GM19351 (cell line): ENCODE results near the gene XKR3.
"Not testable (repeated sequence)": the region's sequence is repeated elsewhere in the genome, so short reads cannot be mapped to it uniquely, and the experiment has no call there.

Experiments used
- ATAC-seq: cut with Tn5 transposase; IDR thresholded peaks from one replicate; pipeline ENCODE4 v1.9.1; 2021; ENCODE audit warnings: mild to moderate bottlenecking, moderate library complexity; ENCODE audit not compliant: unreplicated experiment

The XKR3 gene

DNA sequence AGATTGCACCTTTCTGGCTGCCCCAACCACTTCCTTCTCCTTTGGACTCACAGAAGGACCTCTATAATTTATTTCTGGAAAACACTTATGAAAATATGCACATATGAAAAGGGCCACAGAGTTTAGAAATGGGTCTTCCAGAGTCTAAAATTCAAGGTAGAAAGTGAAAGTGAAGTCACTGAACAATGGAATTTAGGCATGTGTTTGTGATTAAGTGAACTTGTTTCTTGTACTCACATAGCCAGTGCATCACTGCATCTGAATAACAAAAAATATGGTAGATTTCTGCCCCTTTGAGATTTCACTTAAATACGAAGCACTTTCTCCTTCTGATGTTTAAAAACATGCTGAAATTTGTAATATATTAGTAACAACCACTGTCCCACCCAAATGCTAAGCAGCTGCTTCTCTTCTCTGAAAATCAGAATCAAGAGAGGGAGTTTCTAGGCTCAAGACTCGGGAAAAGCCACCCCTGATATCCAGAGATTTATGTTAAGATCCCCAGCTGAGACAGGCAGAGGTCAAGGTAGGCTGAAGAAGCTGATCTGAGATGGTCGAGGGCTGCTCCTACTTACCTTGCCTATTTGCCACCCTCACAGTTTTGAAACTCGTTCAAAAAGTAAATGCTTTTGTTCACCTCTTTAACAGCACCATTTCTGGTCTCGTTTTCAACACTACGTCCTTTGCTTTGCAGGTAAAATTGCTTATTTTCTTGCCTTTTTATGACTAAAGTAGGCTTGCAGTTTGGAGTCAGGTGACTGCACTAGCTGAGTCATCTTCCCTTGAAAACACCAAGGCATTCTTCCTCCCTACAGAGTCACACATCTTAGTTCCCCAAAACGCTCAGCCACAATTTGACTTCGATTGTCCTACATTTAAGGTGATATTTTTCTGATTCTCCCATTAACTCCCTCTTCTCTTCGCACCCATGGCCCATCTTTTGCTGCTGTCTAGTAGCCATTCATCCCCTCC lies at the start of gene XKR3:
Gene XKR3, minus strand, starts transcription at position 696 of the 972 bp plus-strand sequence. CDS start 17,338 bp downstream, outside the sequence.
- peak; percentile 86 for ATAC-seq

DNA sequence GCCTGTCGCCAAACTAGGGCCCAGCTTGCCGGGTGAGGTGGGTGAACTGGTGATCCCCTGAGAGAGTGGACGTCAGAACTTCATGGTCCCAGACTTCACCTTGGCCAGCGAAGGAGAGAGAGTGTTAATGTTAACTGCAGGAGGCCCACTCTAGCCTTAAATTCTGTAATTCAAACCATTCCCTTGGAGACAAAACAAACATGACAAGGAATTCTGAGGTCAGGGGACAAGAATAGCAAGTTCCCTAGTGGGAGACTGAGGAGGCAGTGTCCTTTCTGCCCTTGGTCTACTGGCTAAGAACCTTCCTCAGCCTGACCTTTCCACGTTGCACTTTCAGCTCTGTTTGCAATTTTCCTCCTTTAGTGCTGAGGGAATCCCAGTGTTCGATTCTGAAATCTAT lies 44.4 kb upstream of the XKR3 start:
- not testable (repeated sequence) for ATAC-seq

DNA sequence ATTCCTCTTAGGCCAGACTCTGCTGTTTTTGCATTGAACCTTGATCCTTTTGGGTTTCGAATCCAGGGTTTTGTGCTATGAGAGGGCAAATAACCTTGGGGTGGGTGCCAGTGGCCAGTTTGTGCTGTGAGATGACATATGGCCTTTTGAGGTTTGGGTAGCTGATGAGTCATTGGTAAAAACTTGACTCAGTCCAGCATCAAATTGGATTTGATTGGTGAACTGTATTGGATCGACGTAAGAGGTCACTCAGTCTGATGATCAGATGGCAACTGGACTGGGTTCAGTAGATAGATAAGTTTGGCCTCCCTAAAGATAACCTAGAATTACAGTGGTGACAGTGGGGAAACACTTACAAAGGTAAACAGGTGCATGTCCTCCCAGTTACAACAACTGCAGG lies 41.0 kb upstream of the XKR3 start:
- ATAC-seq = no peak

DNA sequence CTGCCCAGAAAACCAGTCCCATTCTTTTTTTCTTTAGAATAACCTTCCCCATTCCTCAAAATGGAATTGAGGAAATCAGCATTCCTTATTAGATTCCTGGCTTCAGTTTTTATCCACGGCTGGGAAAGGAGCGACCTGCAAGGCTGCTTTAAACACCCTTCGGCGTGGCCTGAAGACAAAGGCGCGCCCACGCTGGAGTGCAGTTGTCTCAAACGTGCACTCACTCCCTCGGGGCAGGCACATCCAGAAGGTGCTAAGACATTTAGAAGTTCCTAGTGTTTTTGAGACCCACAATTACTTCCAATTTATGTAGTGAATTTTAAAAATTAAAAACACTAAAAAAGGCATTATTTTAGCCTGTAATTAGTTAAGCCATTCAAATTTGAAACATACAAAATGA lies 31.6 kb upstream of the XKR3 start:
- ATAC-seq = not testable (repeated sequence)

DNA sequence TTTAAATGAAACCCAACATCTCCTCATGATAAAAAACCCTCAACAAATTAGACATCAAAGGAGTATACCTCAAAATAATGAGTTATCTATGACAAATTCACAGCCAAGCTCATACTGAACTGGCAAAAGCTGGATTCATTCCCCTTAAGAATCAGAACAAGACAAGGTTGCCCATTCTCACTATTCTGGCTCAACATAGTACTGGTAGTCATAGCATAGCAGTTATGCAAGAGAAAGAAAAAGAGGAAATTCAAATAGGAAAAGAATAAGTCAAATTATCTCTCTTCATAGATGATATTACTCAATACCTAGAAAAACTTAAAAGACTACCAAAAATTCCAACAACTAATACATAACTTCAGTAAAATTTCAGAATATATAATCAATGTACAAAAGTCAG lies 29.4 kb upstream of the XKR3 start:
- no peak for ATAC-seq

DNA sequence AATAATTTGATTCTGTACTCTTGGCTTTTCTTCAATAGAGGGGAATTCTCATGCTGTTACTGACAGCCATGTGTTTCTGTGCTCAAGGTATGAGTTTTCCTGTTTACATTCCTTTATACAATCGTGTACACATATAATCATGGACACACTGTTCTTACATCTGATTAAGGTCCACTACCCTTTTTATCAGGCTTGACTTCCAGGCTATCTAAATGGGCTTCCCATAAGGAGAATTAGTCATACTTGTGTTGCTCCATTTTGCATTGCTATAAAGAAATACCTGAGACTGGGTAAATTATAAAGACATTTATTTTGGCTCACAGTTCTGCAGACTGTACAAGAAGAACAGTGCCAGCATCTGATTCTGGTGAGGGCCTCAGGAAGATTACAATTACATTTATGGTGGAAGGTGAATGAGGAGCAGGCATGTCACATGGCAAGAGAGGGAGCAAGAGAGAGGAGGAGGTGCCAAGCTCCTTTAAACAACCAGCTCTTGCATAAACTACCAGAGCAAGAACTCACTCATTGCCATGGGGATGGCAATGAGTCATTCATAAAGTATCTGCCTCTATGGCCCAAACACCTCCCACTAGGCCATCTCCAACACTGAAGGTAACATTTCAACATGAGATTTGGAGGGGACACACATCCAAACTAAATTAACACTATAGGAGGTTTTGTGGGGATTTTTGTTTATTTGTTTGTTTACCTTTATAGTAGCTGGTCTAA lies 26.2 kb upstream of the XKR3 start:
- not testable (repeated sequence) for ATAC-seq

DNA sequence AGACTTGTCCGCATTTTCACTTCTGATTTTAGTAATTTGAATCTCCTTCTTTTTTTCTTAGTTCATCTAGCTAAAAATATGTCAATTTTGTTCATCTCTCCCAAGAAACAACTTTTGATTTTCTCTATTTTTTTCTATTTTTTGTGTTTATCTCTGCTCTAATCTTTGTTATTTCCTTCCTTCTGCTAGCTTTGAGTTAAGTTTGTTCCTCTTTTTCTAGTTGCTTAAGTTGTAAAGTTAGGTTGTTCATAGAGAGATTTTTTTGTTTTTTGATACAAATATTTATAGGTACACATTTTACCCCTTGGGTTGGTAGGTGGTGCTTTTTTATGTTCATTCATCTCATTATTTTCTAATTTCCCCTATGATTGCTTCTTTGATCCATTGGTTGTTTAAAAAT lies 22.1 kb upstream of the XKR3 start:
- ATAC-seq = no peak

DNA sequence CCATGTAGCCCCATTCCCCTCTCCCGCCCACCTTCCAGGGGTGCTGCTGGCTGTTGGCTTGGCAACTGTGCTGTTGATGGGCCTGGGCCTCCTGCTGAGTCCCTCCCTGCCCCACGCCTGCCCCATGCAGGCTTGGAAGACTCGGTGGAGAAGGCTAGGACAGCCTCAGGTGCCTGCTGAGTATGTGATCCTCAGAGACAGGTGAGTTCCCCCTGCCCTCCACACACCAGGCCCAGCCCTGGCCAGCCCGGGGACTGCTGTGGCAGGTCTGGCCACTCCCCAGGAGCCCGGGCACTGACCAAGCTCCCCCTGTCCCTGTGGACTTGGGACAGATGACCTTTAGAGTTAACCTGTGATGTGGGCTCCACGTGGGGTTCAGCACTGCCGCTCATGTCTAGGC lies 20.7 kb upstream of the XKR3 start:
- ATAC-seq = no peak

DNA sequence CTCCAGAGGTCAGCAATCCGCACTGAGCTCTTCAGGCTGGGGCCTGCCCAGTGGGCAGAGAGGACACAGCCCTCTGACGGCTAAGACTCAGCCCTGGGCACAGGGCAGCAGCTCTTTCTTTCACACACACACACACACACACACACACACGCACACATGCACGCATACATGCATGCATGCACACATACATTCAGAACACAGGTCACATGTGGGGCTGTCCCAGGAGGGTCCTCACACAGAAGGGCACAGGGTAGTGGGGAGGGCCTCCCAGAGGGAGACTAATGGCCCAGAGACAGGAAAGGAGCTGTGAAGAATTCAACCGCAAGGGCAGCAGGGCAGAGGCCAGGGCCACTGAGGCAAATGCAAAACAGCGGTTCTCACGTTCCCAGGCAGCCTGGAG lies 20.3 kb upstream of the XKR3 start:
- ATAC-seq = no peak

DNA sequence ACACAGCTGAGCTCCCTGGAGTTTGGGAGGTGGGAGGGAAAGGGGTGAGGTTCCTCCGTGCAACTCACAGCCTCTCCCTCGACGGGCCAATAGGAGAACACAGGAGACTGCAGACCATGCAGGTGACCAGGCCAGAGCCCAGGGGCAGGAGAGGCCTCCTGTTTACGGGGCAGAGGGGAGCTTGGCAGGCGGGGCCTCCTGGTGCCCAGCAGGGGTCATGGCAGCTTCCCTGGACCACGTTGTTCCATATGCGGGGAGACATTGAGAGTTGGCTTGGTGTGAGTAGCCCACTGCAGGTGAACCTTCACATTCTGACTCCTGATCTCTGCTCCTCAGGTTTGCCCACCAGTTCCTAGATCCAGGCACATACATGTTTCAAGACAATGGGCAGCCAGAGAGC lies 19.3 kb upstream of the XKR3 start:
- no peak for ATAC-seq

DNA sequence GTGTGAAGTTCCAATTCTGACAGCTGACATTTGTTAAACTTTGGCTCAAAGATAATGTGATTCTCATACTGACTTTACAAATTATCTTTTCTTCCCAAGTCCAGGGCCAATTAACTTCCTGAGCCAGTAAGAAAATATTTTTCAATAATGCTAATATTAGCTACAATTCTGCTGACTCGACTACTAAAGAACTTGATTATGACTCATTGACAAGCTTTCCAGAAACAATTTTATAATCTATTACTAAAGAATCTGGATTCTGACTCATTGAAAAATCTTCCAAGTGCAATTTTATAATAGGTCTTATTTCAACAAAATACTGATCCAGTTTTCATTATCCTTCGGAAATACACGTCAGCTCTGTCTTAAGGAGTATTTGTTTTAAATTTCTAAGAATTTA lies 12.9 kb upstream of the XKR3 start:
- no peak for ATAC-seq

DNA sequence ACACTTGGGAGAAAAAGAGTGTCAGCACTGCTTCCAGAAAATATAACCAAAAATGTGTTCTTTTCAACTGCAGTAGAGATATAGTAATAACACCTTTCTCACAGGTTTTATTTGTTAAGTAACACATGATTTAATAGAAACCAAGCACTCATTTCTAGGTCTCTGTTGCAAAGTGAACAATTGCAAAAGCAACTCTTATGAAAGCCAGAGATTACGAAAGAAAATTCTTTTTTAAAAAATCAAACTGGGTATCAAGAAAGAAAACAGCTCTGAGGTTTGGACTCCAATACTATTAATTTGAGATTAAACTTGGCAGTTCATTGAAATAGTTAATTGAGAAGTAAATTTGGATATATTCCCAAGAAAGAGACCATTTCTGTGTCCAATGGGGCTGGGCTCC lies 9.8 kb upstream of the XKR3 start:
- ATAC-seq = no peak

DNA sequence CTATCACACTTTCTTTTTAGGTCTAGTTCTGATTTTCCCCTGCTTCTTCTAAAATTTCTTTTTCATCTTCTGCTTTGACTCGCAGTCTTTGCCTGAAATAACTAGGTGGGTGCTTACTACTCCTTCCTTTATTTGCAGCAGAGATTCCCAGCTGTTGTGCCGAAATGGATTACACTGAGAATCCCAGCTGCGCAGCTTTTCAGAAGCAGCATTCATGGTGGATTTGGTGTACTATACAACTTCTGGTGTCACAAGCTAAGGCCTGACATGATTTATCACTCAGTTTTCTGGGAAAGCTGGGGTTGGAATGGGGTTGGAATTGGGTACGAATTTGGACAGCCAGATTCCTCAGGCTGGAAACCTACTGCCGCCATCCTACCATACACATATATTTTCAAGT lies 6.0 kb upstream of the XKR3 start:
- no peak for ATAC-seq

DNA sequence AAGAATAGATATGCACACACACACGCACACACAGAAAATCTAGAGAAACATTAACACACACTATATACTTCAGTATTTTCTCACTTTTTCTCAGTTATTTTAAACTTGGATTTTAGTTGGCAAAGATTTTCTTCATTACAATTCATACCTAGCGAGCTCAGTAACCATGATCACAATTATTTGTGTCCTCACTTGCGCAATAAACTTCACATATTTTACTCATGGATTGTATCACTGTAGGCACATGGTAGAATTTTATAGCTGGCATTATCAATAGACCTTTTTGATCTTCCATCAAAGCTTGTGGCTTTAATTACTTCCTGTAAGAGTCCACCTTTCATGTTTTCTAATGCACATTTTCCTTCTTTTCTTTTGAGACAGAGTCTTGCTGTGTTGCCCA lies 4.8 kb upstream of the XKR3 start:
- ATAC-seq = no peak

DNA sequence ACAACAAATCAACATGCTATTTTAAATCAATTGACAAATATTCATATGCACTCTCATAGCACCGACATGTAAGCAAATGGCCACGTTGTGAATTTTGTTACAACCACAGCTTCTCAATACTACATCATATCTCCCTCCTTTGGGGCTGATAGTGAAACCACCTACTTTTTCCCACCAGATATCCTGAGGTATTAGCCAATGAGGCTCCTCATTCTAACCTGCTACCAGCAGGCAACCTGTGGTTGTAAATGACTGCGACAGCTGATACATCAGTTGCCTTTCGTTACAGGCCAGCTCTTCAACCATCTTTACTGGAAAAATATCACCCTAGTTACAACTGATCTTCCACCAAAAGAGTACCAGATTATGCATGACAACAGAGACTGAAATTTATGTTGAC lies 3.7 kb upstream of the XKR3 start:
- no peak for ATAC-seq

DNA sequence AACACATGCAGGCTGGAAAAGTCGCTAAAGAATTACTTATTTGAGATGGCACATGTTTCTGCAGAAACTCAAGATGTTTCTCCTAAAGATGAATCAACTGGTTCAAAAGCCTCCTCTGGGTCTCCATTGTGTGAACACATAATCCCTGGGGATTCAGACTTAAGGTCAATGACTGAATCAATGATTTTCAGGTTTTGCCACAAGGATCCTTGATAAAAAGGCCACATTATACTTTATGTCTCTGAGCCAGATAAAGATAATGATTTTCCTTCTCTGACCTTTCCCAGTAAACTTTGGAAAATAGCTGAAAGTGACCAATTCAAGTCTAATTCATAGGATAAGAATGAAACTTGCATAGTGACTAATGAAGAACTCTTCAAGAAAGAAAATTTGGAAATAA lies 2.3 kb upstream of the XKR3 start:
- no peak for ATAC-seq

DNA sequence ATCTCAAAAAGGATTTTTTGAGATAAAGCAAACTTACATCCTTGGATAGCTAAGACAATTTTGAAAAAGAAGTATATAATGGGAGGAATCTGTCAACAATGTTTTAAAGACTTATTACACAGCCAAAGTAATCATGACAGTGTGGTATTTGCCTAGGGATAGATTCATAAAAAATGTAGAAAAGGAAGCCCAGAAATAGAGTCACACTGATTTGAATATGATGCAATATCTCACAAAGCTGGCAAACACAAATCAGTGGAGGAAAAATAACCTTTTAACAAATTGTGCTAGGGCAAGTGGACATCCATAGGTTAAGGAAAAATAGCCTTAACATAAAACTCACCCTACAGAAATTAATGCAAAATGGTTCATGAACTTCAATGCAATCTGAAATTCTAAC lies 6.0 kb downstream of the XKR3 start:
- ATAC-seq = no peak

DNA sequence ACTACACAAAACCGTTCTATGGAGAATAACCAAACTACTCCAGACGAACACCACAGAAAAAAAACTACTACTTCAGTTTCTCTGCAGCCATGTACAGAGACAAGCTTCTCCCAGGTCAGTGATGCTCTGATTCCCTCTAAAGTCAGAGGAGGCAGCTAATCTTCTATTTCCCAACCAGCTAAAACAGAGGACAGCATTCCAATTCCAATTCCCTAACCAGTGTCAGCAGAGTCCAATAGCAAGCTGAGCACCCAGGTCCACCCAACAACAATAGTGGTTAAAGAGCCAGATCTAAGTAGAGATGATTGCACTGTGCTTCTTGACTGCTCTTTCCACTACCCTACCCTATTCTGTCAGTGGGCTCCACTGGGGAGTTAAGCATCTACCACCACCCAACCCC lies 6.7 kb downstream of the XKR3 start:
- ATAC-seq = no peak

DNA sequence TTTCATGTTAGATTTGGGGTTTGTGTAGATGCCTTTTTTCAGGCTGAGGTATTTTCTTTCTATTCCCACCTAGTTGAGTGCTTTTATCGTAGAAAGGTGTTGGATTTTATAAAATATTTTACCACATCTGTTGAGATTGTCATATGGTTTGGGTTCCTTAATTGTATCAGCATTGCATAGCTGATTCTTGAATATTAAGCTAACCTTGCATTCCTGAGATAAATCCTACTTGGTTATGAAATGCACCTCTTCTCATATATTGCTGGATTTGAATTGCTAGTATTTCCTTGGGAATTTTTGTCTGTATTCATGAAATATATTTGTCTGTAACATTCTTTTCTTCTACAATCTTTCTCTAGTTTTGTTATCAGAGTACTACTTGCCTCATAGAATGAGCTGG lies 10.1 kb downstream of the XKR3 start:
- no peak for ATAC-seq

DNA sequence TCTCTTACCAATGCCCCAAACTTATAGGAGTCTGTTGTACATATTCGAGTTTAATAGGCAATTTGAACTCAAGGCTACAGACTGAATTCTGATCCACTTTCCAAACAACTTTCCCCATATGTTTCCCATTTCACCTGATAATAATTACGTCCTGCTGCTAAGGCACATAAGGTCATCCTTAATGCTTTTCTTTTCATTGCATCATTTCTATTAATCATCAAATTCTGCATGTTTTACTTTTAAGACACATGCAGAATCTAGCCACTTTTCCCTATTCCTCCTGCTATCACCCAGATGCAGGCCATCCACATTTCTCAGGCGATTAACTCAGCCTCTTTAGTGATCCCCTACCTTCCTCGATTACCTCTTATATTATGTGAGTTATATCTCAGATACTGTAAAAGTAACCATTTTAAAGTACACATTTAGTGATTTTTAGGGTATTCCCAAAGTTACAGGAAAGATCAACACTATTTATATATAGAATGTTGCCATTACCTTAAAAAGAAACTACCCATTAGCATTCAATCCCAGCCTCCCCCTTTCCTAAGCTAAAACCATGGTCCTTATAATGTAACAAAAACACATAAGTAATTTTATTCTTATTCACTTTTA lies 14.9 kb downstream of the XKR3 start:
- ATAC-seq = no peak

DNA sequence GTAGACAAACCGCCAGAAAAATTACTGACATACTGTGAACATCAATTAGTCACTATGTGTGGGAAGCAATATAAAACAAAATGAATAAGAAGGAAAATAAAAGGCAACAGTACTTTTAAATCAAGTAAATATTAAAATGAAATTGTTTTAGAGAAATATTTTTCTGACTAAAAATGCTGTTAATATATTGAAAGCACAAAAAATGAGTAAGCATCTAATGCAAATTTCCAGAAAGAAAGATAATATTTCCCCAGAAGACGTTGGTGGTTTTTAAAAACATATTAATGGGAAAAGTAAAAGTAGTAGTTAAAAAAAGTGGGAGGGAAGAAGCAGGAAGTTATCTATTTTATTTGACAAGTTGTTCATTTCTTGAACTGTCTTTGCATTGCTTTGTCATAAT lies 16.5 kb downstream of the XKR3 start:
- no peak for ATAC-seq

DNA sequence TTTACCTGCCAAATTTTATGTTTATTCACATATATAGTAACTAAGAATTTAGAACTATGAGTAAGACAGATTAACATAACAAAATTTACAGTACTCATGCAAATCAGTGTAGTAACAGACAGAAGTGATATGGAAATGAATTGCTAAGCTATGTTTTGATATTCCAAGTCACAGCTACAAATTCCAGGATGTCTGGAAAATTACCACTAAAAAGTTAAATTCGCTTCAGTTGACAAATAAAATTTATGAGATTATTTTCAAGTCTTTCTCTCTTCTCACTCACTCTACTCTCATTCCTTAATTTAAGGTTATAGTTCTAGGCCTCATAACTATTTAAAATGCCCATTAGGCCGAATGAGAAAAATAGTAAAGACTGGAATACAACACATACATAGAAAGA lies 18.1 kb downstream of the XKR3 start:
- no peak for ATAC-seq
